ENCODE results near the gene SLC2A1. TPM values are rescaled to one million over a fixed set of nuclear protein-coding genes. Genes with fewer than 3 reads are reported as not detected.

Gene SLC2A1
- total and polyA plus RNA-seq, 2 of the 13 experiments (the other 11 are each of a cell fraction or from before 2014, with no cell fraction given): 125 to 423 TPM

DNA sequence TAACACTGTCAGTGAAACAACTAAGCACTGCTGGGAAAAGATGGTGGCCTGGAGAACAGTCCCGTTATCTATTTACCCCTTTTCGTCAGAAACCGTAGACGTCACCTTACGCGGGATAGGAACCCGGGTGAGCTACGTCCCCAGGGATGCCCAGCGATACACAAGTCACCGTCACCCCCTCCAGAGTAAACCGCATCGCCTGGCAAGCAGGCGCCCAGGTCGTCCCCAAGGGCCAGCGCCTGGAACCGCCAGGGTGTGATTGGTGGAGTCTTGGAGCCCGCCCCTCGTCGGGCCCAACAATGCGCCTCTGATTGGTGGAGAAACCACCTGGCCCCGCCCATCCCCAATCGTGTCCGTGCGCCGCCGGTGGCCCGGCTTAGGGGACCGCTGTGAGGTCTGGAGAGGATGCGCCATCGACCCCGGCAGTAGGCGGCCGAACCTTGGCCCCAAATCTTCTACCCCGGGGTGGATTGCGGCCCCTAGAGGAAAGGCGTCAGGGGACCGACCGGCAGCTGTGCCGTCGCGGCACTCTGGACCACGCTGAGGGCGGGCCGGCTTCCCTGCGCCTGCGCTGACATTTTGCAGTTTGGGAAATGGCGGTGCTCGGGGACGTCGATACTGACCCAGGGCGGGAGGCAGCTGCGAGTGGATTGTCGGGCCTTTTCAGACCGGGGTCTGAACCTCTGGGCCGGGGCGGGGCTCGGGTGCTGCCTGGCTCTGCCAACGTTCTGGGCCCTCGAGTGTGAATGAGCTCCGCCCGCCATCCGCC, 34.4 kb downstream of the SLC2A1 start (continued):
- TF ChIP-seq, protein P1, sequence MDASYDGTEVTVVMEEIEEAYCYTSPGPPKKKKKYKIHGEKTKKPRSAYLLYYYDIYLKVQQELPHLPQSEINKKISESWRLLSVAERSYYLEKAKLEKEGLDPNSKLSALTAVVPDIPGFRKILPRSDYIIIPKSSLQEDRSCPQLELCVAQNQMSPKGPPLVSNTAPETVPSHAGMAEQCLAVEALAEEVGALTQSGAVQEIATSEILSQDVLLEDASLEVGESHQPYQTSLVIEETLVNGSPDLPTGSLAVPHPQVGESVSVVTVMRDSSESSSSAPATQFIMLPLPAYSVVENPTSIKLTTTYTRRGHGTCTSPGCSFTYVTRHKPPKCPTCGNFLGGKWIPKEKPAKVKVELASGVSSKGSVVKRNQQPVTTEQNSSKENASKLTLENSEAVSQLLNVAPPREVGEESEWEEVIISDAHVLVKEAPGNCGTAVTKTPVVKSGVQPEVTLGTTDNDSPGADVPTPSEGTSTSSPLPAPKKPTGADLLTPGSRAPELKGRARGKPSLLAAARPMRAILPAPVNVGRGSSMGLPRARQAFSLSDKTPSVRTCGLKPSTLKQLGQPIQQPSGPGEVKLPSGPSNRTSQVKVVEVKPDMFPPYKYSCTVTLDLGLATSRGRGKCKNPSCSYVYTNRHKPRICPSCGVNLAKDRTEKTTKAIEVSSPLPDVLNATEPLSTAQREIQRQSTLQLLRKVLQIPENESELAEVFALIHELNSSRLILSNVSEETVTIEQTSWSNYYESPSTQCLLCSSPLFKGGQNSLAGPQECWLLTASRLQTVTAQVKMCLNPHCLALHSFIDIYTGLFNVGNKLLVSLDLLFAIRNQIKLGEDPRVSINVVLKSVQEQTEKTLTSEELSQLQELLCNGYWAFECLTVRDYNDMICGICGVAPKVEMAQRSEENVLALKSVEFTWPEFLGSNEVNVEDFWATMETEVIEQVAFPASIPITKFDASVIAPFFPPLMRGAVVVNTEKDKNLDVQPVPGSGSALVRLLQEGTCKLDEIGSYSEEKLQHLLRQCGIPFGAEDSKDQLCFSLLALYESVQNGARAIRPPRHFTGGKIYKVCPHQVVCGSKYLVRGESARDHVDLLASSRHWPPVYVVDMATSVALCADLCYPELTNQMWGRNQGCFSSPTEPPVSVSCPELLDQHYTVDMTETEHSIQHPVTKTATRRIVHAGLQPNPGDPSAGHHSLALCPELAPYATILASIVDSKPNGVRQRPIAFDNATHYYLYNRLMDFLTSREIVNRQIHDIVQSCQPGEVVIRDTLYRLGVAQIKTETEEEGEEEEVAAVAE (CRISPR knock-in tag; IDR thresholded peaks at IDR 0.05; ENCODE audit: borderline replicate concordance): peak; percentile 69
- TF ChIP-seq, protein P2, sequence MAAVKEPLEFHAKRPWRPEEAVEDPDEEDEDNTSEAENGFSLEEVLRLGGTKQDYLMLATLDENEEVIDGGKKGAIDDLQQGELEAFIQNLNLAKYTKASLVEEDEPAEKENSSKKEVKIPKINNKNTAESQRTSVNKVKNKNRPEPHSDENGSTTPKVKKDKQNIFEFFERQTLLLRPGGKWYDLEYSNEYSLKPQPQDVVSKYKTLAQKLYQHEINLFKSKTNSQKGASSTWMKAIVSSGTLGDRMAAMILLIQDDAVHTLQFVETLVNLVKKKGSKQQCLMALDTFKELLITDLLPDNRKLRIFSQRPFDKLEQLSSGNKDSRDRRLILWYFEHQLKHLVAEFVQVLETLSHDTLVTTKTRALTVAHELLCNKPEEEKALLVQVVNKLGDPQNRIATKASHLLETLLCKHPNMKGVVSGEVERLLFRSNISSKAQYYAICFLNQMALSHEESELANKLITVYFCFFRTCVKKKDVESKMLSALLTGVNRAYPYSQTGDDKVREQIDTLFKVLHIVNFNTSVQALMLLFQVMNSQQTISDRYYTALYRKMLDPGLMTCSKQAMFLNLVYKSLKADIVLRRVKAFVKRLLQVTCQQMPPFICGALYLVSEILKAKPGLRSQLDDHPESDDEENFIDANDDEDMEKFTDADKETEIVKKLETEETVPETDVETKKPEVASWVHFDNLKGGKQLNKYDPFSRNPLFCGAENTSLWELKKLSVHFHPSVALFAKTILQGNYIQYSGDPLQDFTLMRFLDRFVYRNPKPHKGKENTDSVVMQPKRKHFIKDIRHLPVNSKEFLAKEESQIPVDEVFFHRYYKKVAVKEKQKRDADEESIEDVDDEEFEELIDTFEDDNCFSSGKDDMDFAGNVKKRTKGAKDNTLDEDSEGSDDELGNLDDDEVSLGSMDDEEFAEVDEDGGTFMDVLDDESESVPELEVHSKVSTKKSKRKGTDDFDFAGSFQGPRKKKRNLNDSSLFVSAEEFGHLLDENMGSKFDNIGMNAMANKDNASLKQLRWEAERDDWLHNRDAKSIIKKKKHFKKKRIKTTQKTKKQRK (IDR thresholded peaks at IDR 0.05; ENCODE audit: low read length): no peak
- TF ChIP-seq ZNF20 (CRISPR knock-in tag; IDR thresholded peaks at IDR 0.05) (no peak), YEATS4 (CRISPR knock-in tag; IDR thresholded peaks at IDR 0.05; ENCODE audit: borderline replicate concordance) (peak; percentile 24; the same call in 1 of the 2 replicates), PHF8 (CRISPR knock-in tag; IDR thresholded peaks at IDR 0.05) (peak; percentile 73), ZNF619 (CRISPR knock-in tag; IDR thresholded peaks at IDR 0.05) (0 out of 2 replicates have a peak, but pooled peaks have one; percentile 35), ZNF180 (CRISPR knock-in tag; IDR thresholded peaks at IDR 0.05; ENCODE audit: borderline replicate concordance, low read depth) (0 out of 2 replicates have a peak, but pooled peaks have one; percentile 59), POGZ (CRISPR knock-in tag; IDR thresholded peaks at IDR 0.05) (peak; percentile 58; the same call in 1 of the 2 replicates)
- TF ChIP-seq, protein P3, sequence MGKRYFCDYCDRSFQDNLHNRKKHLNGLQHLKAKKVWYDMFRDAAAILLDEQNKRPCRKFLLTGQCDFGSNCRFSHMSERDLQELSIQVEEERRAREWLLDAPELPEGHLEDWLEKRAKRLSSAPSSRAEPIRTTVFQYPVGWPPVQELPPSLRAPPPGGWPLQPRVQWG (CRISPR knock-in tag; IDR thresholded peaks at IDR 0.05; ENCODE audit: borderline replicate concordance, low read depth): no peak
- TF ChIP-seq, protein P4, sequence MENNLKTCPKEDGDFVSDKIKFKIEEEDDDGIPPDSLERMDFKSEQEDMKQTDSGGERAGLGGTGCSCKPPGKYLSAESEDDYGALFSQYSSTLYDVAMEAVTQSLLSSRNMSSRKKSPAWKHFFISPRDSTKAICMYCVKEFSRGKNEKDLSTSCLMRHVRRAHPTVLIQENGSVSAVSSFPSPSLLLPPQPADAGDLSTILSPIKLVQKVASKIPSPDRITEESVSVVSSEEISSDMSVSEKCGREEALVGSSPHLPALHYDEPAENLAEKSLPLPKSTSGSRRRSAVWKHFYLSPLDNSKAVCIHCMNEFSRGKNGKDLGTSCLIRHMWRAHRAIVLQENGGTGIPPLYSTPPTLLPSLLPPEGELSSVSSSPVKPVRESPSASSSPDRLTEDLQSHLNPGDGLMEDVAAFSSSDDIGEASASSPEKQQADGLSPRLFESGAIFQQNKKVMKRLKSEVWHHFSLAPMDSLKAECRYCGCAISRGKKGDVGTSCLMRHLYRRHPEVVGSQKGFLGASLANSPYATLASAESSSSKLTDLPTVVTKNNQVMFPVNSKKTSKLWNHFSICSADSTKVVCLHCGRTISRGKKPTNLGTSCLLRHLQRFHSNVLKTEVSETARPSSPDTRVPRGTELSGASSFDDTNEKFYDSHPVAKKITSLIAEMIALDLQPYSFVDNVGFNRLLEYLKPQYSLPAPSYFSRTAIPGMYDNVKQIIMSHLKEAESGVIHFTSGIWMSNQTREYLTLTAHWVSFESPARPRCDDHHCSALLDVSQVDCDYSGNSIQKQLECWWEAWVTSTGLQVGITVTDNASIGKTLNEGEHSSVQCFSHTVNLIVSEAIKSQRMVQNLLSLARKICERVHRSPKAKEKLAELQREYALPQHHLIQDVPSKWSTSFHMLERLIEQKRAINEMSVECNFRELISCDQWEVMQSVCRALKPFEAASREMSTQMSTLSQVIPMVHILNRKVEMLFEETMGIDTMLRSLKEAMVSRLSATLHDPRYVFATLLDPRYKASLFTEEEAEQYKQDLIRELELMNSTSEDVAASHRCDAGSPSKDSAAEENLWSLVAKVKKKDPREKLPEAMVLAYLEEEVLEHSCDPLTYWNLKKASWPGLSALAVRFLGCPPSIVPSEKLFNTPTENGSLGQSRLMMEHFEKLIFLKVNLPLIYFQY (CRISPR knock-in tag; IDR thresholded peaks at IDR 0.05; ENCODE audit: borderline replicate concordance): 0 out of 2 replicates have a peak, but pooled peaks have one; percentile 50
- TF ChIP-seq, protein P5, sequence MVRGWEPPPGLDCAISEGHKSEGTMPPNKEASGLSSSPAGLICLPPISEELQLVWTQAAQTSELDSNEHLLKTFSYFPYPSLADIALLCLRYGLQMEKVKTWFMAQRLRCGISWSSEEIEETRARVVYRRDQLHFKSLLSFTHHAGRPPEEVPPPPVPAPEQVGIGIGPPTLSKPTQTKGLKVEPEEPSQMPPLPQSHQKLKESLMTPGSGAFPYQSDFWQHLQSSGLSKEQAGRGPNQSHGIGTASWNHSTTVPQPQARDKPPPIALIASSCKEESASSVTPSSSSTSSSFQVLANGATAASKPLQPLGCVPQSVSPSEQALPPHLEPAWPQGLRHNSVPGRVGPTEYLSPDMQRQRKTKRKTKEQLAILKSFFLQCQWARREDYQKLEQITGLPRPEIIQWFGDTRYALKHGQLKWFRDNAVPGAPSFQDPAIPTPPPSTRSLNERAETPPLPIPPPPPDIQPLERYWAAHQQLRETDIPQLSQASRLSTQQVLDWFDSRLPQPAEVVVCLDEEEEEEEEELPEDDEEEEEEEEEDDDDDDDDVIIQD (CRISPR knock-in tag; IDR thresholded peaks at IDR 0.05; ENCODE audit: low read depth): peak; percentile 46; the same call in 1 of the 2 replicates
- TF ChIP-seq, protein P6, sequence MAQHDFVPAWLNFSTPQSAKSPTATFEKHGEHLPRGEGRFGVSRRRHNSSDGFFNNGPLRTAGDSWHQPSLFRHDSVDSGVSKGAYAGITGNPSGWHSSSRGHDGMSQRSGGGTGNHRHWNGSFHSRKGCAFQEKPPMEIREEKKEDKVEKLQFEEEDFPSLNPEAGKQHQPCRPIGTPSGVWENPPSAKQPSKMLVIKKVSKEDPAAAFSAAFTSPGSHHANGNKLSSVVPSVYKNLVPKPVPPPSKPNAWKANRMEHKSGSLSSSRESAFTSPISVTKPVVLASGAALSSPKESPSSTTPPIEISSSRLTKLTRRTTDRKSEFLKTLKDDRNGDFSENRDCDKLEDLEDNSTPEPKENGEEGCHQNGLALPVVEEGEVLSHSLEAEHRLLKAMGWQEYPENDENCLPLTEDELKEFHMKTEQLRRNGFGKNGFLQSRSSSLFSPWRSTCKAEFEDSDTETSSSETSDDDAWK (CRISPR knock-in tag; IDR thresholded peaks at IDR 0.05): no peak
